Fibroblast of mammary gland (primary cell): ENCODE results near the gene RABEP2.
"Not testable (repeated sequence)": the region's sequence is repeated elsewhere in the genome, so short reads cannot be mapped to it uniquely, and the experiment has no call there.

ENCODE experiments used
- DNase-seq: peaks from one replicate; pipeline ENCODE4 v3.0.0-alpha.2; 2010; ENCODE audit warnings: low read depth
- H3K4me3 ChIP-seq: 2 replicates; pipeline ENCODE4 v1.5.1; 2011; ENCODE audit warnings: low read depth, mild to moderate bottlenecking, low read length, moderate library complexity; ENCODE audit not compliant: control insufficient read depth
- TF ChIP-seq, protein P1 (sequence below): conservative IDR thresholded peaks from 2 replicates; pipeline ENCODE4 v1.5.1; 2011; ENCODE audit warnings: low read depth, low read length, inconsistent platforms; ENCODE audit not compliant: control insufficient read depth, insufficient read depth

Gene RABEP2, protein sequence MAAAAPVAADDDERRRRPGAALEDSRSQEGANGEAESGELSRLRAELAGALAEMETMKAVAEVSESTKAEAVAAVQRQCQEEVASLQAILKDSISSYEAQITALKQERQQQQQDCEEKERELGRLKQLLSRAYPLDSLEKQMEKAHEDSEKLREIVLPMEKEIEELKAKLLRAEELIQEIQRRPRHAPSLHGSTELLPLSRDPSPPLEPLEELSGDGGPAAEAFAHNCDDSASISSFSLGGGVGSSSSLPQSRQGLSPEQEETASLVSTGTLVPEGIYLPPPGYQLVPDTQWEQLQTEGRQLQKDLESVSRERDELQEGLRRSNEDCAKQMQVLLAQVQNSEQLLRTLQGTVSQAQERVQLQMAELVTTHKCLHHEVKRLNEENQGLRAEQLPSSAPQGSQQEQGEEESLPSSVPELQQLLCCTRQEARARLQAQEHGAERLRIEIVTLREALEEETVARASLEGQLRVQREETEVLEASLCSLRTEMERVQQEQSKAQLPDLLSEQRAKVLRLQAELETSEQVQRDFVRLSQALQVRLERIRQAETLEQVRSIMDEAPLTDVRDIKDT

DNA sequence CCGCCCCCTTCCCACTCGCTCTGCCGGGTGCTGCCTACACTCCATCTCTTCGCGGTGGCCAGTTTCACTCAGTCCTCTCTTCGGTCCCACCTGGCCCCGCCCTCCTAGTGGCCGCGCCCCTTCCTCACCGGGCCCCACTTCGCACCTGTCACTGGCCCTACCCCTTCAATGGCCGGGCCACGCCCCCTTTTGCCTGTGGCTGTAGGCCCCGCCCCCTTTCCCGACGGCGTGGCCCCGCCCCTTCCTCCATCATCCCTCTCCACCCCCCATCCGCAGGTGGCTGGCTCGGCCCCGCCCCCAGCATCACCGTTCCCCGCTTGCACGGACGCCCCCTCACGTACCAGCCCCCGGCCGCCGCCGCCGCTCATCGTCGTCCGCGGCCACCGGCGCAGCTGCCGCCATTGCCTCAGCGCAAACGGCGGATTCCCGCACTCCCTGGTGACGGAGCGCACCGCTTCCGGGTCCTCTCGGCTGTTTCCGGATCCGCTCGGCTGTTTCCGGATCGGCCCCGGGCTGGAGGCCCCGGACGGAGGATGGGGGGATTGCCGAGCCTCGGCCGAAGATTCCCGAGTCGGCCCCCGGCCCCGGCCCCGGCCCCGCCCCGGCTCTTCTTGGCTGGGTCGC is at the start of gene RABEP2:
TSS of gene RABEP2 (minus strand) at position 477 of the 624 bp plus-strand sequence. CDS start at position 402, 75 bp downstream.
- peak; percentile 77 for DNase-seq
- peak within 1 kb of the TSS; percentile 78 for H3K4me3 ChIP-seq
- TF ChIP-seq, protein P1, sequence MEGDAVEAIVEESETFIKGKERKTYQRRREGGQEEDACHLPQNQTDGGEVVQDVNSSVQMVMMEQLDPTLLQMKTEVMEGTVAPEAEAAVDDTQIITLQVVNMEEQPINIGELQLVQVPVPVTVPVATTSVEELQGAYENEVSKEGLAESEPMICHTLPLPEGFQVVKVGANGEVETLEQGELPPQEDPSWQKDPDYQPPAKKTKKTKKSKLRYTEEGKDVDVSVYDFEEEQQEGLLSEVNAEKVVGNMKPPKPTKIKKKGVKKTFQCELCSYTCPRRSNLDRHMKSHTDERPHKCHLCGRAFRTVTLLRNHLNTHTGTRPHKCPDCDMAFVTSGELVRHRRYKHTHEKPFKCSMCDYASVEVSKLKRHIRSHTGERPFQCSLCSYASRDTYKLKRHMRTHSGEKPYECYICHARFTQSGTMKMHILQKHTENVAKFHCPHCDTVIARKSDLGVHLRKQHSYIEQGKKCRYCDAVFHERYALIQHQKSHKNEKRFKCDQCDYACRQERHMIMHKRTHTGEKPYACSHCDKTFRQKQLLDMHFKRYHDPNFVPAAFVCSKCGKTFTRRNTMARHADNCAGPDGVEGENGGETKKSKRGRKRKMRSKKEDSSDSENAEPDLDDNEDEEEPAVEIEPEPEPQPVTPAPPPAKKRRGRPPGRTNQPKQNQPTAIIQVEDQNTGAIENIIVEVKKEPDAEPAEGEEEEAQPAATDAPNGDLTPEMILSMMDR: no peak

DNA sequence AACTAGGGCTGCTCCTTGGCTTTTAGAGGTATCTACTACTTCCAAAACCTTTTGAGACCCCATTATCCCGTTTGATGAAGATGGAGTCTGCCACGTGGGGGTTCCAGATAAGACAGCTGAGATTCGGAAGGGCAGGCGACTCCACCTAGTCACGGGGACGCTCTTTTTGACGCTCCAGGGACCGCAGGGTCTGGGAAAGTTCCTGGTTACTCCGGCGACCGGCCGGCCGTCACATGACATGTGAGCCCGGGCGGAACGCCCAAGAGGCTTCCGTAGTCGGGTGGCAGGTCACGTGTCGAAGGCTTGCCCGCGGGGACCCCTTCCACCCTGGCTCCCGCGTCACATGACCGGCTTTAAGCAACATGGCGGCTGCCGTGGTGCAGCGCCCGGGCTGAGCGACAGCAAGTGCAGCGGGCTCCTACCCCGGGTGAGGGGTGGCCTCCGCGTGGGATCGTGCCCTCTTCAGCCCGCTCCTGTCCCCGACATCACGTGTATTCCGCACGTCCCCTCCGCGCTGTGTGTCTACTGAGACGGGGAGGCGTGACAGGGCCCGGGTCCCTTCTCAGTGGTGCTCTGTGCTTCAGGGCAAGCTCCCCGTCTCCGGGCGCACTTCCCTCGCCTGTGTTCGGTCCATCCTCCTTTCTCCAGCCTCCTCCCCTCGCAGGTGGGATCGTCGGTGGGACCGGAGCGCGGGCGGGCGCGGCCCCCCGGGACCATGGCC is 49.6 kb upstream of the RABEP2 start, which contains the start of gene SPNS1:
TSS of gene SPNS1 (plus strand) at position 342 of the 721 bp plus-strand sequence. CDS start at position 716, 374 bp downstream.
- TF ChIP-seq, protein P1: no peak
- DNase-seq: peak; percentile 96
- peak within 1 kb of the TSS; percentile 91 for H3K4me3 ChIP-seq

DNA sequence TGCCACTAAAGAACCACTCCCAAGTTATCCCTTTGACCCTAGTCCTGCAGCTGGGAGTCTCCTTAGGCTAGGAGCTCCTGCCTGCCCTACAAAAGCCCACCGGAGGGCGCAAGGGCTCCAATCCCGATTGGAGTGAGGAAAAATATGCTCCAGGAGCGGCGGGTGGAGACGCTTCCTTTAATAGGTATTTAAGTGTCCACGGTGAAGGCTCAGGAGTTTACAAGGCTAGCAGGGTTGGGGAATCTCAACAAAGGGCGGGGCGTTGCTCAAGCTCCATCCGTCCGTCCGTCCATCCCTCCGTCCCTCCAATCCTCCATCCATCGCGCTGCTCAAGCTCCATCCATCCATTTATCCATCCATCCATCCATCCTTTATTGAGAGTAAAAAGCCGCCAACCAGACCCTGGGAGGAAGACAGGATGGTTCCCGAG is 49.0 kb upstream of the RABEP2 start:
- TF ChIP-seq, protein P1: peak; percentile 84
- peak; percentile 76 for DNase-seq

DNA sequence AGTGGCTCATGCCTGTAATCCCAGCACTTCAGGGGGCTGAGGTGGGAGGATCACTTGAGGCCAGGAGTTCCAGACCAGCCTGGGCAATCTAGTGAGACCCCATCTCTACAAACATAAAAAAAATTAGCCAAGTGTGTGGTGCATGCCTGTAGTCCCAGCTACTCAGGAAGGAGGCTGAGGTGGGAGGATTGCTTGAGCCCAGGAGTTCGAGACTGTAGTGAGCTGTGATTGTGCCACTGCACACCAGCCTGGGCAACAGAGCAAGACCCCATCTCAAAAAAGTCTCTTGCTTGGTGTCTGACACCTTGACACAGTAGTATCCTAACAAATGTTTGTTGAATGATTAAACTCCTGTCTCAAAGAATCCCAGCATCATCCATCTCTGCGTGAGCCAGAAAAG is 44.7 kb upstream of the RABEP2 start:
- not testable (repeated sequence) for H3K4me3 ChIP-seq, DNase-seq

More for the DNA sequence above, 49.0 kb upstream of the RABEP2 start:
- peak overlapping the region; percentile 91 for H3K4me3 ChIP-seq

DNA sequence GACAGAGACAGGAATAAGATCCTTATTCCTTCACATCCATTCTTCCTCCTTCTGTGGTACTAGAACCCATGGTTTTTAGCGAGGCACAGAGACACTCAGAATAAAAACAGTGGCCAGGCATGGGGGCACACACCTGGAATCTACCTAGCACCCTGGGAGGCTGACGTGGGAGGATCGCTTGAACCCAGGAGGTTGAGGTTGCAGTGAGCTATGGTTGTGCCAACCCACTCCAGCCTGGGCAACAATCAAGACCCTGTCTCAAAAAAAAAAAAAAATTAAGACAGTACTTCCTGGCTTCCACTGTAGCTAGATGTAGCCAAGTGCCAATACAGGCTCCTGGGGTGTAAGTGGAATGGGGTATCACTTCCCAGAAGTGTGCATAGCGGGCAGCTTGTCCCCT is 42.1 kb upstream of the RABEP2 start:
- H3K4me3 ChIP-seq: no peak overlapping the region
- no peak for DNase-seq
- TF ChIP-seq, protein P1: no peak

DNA sequence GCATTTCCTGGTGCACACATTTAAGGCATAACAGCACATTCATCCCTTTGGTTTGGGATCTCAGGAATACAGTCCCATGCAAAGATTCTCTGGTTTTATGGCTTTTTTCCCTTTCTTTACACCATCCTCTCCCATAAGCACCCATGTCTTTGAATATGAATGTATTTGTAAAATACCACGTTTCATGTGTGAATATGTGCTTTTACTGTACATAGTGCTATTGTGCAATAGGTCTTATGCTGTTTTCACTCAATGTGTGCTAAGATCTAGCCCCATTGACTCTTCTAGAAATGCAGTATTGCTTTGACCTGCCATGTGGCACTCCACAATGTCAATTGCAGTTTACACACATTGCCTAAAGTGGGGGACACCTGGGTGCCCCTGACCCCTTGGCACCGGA is 39.5 kb upstream of the RABEP2 start:
- DNase-seq: no peak
- H3K4me3 ChIP-seq: no peak overlapping the region
- TF ChIP-seq, protein P1: no peak
